Measurements from ENCODE around the gene BAX. TPM values are rescaled to one million over a fixed set of nuclear protein-coding genes. Genes with fewer than 3 reads are reported as not detected.

BAX gene
- total and polyA plus RNA-seq, 9 of the 15 experiments (the other 6 are each of a cell fraction or from before 2014, with no cell fraction given) = 3.2 to 95.4 (median 44.5) TPM

DNA sequence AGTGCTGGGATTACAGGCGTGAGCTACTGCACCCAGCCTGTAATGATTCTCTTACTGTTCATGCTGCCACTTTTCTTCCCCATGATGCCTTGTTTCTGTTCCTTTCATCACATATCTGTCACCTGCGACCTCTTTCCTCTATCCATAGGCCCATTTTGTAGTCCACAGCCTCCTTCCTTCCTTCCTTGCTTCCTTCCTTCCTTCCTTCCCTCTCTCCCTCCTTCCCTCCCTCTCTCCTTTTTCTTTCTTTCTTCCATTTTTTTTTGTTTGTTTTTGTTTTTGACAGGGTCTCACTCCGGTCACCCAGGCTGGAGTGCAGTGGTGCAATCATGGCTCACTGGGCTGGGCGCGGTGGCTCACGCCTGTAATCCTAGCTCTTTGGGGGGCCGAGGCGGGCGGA, 34.2 kb downstream of the BAX start:
- in situ Hi-C loops (cut with MboI) = no loop called here
- no peak overlapping the region for H3K27ac ChIP-seq (ENCODE audit: extremely low read depth, low read depth, low read length)
- ChIA-PET POLR2A (interaction anchor here (0.6 kb wide), 1 partner anchor 113 kb away, joined by 3 read pairs; no protein-coding TSS in a partner anchor), CTCF (ENCODE audit: low intra/inter-chr PET ratio) (no interaction called here)
- no peak for DNase-seq (ENCODE audit: extremely low read depth in 1 of 4, low spot score in 3 of 4)
- no TSS peak for BruUV-seq (replicated peaks)
- no peaks in the 10 kb centered on the region for H3K27me3 ChIP-seq (ENCODE audit: control insufficient read depth in 2 of 2, insufficient read depth in 2 of 2, low read length in 2 of 2)
- H3K4me3 ChIP-seq = no peak overlapping the region
- H2AFZ ChIP-seq (ENCODE audit: low read depth, low read length) = no peak overlapping the region
- H3K9ac ChIP-seq (ENCODE audit: insufficient read depth in 1 of 2, low read depth in 2 of 2, low read length in 2 of 2) = no peak overlapping the region
- intact Hi-C loops (cut with micrococcal nuclease) = no loop called here
- no peaks in the 10 kb centered on the region for H4K20me1 ChIP-seq (replicated peaks; ENCODE audit: control insufficient read depth, insufficient read depth, low read length)
- no peak overlapping the region for H3K4me2 ChIP-seq (ENCODE audit: insufficient read depth, low read length)
- H3K79me2 ChIP-seq (ENCODE audit: control insufficient read depth, insufficient read depth, low read length) = peaks cover 31% of the 10 kb centered on the region
- ATAC-seq = no peak
- no peaks in the 10 kb centered on the region for H3K9me3 ChIP-seq (replicated peaks; ENCODE audit: control insufficient read depth, insufficient read depth, low read depth, low read length)
- no peaks in the 10 kb centered on the region for H3K9me1 ChIP-seq (ENCODE audit: control insufficient read depth, insufficient read depth, low read length)
- no peak for FAIRE-seq
- peaks cover 5 to 26% of the 10 kb centered on the region in 2 experiments; a peak in 4 of 5 replicates for H3K4me1 ChIP-seq (replicated peaks in 1 of 2; ENCODE audit: control insufficient read depth in 2 of 2, insufficient read depth in 2 of 2, low read length in 2 of 2)
- peaks cover 54% of the 10 kb centered on the region for H3K36me3 ChIP-seq (ENCODE audit: control insufficient read depth, insufficient read depth, low read length)
- no peak for TF ChIP-seq POLR2AphosphoS5 (IDR thresholded peaks at IDR 0.05; ENCODE audit: control insufficient read depth, insufficient read depth, low read depth, low read length)
- TF ChIP-seq CBX3 (IDR thresholded peaks at IDR 0.05; ENCODE audit: borderline replicate concordance in 1 of 2, low read length in 2 of 2) = no peak
- TF ChIP-seq, protein P1, sequence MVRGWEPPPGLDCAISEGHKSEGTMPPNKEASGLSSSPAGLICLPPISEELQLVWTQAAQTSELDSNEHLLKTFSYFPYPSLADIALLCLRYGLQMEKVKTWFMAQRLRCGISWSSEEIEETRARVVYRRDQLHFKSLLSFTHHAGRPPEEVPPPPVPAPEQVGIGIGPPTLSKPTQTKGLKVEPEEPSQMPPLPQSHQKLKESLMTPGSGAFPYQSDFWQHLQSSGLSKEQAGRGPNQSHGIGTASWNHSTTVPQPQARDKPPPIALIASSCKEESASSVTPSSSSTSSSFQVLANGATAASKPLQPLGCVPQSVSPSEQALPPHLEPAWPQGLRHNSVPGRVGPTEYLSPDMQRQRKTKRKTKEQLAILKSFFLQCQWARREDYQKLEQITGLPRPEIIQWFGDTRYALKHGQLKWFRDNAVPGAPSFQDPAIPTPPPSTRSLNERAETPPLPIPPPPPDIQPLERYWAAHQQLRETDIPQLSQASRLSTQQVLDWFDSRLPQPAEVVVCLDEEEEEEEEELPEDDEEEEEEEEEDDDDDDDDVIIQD (CRISPR knock-in tag; IDR thresholded peaks at IDR 0.05) = no peak
- TF ChIP-seq, protein P2, sequence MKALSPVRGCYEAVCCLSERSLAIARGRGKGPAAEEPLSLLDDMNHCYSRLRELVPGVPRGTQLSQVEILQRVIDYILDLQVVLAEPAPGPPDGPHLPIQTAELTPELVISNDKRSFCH (CRISPR knock-in tag; IDR thresholded peaks at IDR 0.05) = no peak
- TF ChIP-seq, protein P2 (tag; IDR thresholded peaks at IDR 0.05) = no peak
- TF ChIP-seq FOXA3 (CRISPR knock-in tag; conservative IDR thresholded peaks at IDR 0.05 in 1 of 2, IDR thresholded peaks at IDR 0.05 in 1 of 2) = no peak
- TF ChIP-seq EGR1 (conservative IDR thresholded peaks at IDR 0.05) = no peak
- WGBS (ENCODE audit: insufficient coverage, low coverage, missing lambda C conversion rate) = 95% methylated on average over 9 of the region's 9 CpGs
